ENCODE data around the gene SRF.

DNA sequence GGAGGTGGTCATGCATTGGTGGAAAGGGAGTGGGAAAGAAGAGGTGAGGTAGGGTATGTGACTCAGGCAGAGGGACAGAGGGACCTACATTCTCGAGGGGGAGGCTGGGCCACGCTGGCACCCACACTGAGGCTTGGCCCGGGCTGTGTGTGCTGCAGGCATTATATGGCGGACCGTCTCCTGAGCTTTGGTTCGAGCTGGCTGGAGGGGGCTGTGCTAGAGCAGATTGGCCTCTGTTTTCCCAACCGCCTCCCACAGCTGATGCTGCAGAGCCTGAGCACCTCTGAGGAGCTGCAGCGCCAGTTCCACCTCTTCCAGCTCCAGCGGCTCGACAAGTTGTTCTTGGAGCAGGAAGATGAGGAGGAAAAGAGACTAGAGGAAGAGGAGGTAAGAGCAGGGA is 34.8 kb downstream of the SRF start:
- TF ChIP-seq, protein P1, sequence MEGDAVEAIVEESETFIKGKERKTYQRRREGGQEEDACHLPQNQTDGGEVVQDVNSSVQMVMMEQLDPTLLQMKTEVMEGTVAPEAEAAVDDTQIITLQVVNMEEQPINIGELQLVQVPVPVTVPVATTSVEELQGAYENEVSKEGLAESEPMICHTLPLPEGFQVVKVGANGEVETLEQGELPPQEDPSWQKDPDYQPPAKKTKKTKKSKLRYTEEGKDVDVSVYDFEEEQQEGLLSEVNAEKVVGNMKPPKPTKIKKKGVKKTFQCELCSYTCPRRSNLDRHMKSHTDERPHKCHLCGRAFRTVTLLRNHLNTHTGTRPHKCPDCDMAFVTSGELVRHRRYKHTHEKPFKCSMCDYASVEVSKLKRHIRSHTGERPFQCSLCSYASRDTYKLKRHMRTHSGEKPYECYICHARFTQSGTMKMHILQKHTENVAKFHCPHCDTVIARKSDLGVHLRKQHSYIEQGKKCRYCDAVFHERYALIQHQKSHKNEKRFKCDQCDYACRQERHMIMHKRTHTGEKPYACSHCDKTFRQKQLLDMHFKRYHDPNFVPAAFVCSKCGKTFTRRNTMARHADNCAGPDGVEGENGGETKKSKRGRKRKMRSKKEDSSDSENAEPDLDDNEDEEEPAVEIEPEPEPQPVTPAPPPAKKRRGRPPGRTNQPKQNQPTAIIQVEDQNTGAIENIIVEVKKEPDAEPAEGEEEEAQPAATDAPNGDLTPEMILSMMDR (IDR thresholded peaks at IDR 0.05) = no peak
- no peak for TF ChIP-seq POLR2A (IDR thresholded peaks at IDR 0.05)
